22Rv1 (cell line): ENCODE measurements around the gene FLT4.

Experiments used
- H3K27ac ChIP-seq: fragments of 450-650 bp; 2 replicates; pipeline ENCODE4 v1.5.1; 2017
- CTCF ChIP-seq: fragments of 450-650 bp; IDR thresholded peaks from 2 replicates; pipeline ENCODE4 v1.5.1; 2017; ENCODE audit warnings: mild to moderate bottlenecking
- ZFX ChIP-seq: fragments of 450-650 bp; IDR thresholded peaks from 2 replicates; pipeline ENCODE4 v1.6.1; 2017; ENCODE audit warnings: antibody characterized with exemption, borderline replicate concordance

FLT4 gene

GRCh38 chr5:180640611-180640860 lies 8.9 kb downstream of the FLT4 start:
- no peak overlapping the region for H3K27ac ChIP-seq
- TF ChIP-seq CTCF (no peak), ZFX (no peak)

- H3K27ac ChIP-seq: no peak overlapping the region
- TF ChIP-seq ZFX (no peak), CTCF (no peak)
Measured at GRCh38 chr5:180639741-180640610, 9.4 kb downstream of the FLT4 start.

- TF ChIP-seq CTCF (no peak), ZFX (no peak)
- H3K27ac ChIP-seq: no peak overlapping the region
Measured at GRCh38 chr5:180639287-180639686, 10.1 kb downstream of the FLT4 start.

- H3K27ac ChIP-seq: no peak overlapping the region
- TF ChIP-seq ZFX (no peak), CTCF (no peak)
Measured at GRCh38 chr5:180637962-180638680, 11.3 kb downstream of the FLT4 start.

GRCh38 chr5:180636403-180637075 lies 12.9 kb downstream of the FLT4 start:
- TF ChIP-seq ZFX: no peak
- TF ChIP-seq CTCF: no peak
- no peak overlapping the region for H3K27ac ChIP-seq

- TF ChIP-seq CTCF (no peak), ZFX (no peak)
- H3K27ac ChIP-seq: no peak overlapping the region
Measured at GRCh38 chr5:180636016-180636402, 13.4 kb downstream of the FLT4 start.
